Activated B cell treated with CpG ODN at 0.5 μM for 24 hours (primary cell): ENCODE measurements around the gene DBI. TPM values are rescaled to one million over a fixed set of nuclear protein-coding genes. Genes with fewer than 3 reads are reported as not detected.

Experiments
- ATAC-seq: fragments of 200-7000 bp; cut with Tn5 transposase; one replicate; pipeline ENCODE4 v1.10.0; 2021; ENCODE audit warnings: low read depth, mild to moderate bottlenecking, moderate library complexity
- CTCF ChIA-PET: fragments of 350-600 bp; sonication (Branson Sonifier 250); formaldehyde crosslinking; loops from one replicate; lab custom pipeline; 2021; ENCODE audit warnings: antibody characterized with exemption; lab: Charles Lee
- POLR2A ChIA-PET: fragments of 350-600 bp; sonication (Branson Sonifier 250); formaldehyde crosslinking; loops from one replicate; lab custom pipeline; 2021; ENCODE audit warnings: antibody characterized with exemption; lab: Charles Lee
- DNase-seq: peaks from one replicate; pipeline ENCODE4 v3.0.0; 2022
- H3K27ac Mint-ChIP-seq: one replicate; pipeline ENCODE4 v1.8.0; 2020; ENCODE audit warnings: mixed read lengths
- H3K27me3 Mint-ChIP-seq: one replicate; pipeline ENCODE4 v1.8.0; 2021; ENCODE audit warnings: mixed read lengths
- H3K36me3 Mint-ChIP-seq: one replicate; pipeline ENCODE4 v1.8.0; 2021; ENCODE audit warnings: low read depth, mixed read lengths
- H3K4me1 Mint-ChIP-seq: one replicate; pipeline ENCODE4 v1.8.0; 2021; ENCODE audit warnings: mixed read lengths
- H3K4me3 Mint-ChIP-seq: one replicate; pipeline ENCODE4 v1.8.0; 2020; ENCODE audit warnings: mild to moderate bottlenecking, mixed read lengths
- H3K9me3 Mint-ChIP-seq: one replicate; pipeline ENCODE4 v1.8.0; 2020; ENCODE audit warnings: mixed read lengths
- CTCF ChIP-seq: fragments of 200-600 bp; IDR thresholded peaks from one replicate; pipeline ENCODE4 v1.8.0; 2022; ENCODE audit warnings: antibody characterized with exemption, mild to moderate bottlenecking
- intact Hi-C: fragments of 100-400 bp; cut with micrococcal nuclease; formaldehyde crosslinking; loops from one replicate; pipeline ENCODE4 v1.15.1; 2024
- total RNA-seq: library from RNA; stranded (reverse); gene quantifications from 2 replicates; pipeline ENCODE4 v1.2.3, GENCODE V29; 2022

DBI gene
- total RNA-seq, 1 donor from 2014 or later, result 112 TPM

- H3K4me1 Mint-ChIP-seq, result peaks cover 3% of the 10 kb centered on the region
- no peak overlapping the region for H3K27ac Mint-ChIP-seq
- TF ChIP-seq CTCF, result no peak
- H3K9me3 Mint-ChIP-seq, result peaks cover 8% of the 10 kb centered on the region
- no peak overlapping the region for H3K4me3 Mint-ChIP-seq
- H3K27me3 Mint-ChIP-seq, result no peaks in the 10 kb centered on the region
- ATAC-seq (no peak), DNase-seq (no peak)
- ChIA-PET CTCF (no interaction called here), POLR2A (interaction anchor here (0.8 to 1.4 kb wide), 2 partner anchors 10 to 12 kb away, joined by 3 to 4 read pairs; partner anchors contain the start of genes C2orf76 and DBI)
- H3K36me3 Mint-ChIP-seq, result peaks cover 36% of the 10 kb centered on the region
- intact Hi-C loops, result no loop called here
Observed at GRCh38 chr2:119376810-119377209, 10.0 kb downstream of the DBI start.

- peaks cover 8% of the 10 kb centered on the region for H3K9me3 Mint-ChIP-seq
- ChIA-PET POLR2A (interaction anchor here (0.5 to 0.8 kb wide), 2 partner anchors 13 to 24 kb away, joined by 3 read pairs; no protein-coding TSS in a partner anchor), CTCF (no interaction called here)
- no peak overlapping the region for H3K4me3 Mint-ChIP-seq
- peaks cover 30% of the 10 kb centered on the region for H3K36me3 Mint-ChIP-seq
- no peak for TF ChIP-seq CTCF
- no peak for ATAC-seq
- H3K27ac Mint-ChIP-seq, result no peak overlapping the region
- no peaks in the 10 kb centered on the region for H3K4me1 Mint-ChIP-seq
- intact Hi-C loops, result no loop called here
- DNase-seq, result no peak
- H3K27me3 Mint-ChIP-seq, result no peaks in the 10 kb centered on the region
Observed at GRCh38 chr2:119377294-119377992, 10.7 kb downstream of the DBI start.

GRCh38 chr2:119377993-119378345 is 11.2 kb downstream of the DBI start:
- no peak overlapping the region for H3K27ac Mint-ChIP-seq
- peaks cover 8% of the 10 kb centered on the region for H3K9me3 Mint-ChIP-seq
- intact Hi-C loops, result no loop called here
- ChIA-PET CTCF (no interaction called here), POLR2A (interaction anchor here (0.5 kb wide), 1 partner anchor 23 kb away, joined by 3 read pairs; no protein-coding TSS in a partner anchor)
- no peak overlapping the region for H3K4me3 Mint-ChIP-seq
- H3K27me3 Mint-ChIP-seq, result no peaks in the 10 kb centered on the region
- ATAC-seq (no peak), DNase-seq (no peak)
- peaks cover 25% of the 10 kb centered on the region for H3K36me3 Mint-ChIP-seq
- TF ChIP-seq CTCF, result no peak
- H3K4me1 Mint-ChIP-seq, result no peaks in the 10 kb centered on the region

- ChIA-PET CTCF (no interaction called here), POLR2A (no interaction called here)
- no peaks in the 10 kb centered on the region for H3K4me1 Mint-ChIP-seq
- DNase-seq (no peak), ATAC-seq (no peak)
- H3K27me3 Mint-ChIP-seq, result no peaks in the 10 kb centered on the region
- H3K36me3 Mint-ChIP-seq, result peaks cover 19% of the 10 kb centered on the region
- no peak overlapping the region for H3K4me3 Mint-ChIP-seq
- no peak overlapping the region for H3K27ac Mint-ChIP-seq
- no peak for TF ChIP-seq CTCF
- H3K9me3 Mint-ChIP-seq, result peaks cover 8% of the 10 kb centered on the region
- intact Hi-C loops, result no loop called here
Observed at GRCh38 chr2:119378566-119378965, 11.8 kb downstream of the DBI start.

GRCh38 chr2:119383410-119384140 is 16.8 kb downstream of the DBI start:
- Mint-ChIP-seq H3K27ac (no peak overlapping the region), H3K9me3 (no peaks in the 10 kb centered on the region), H3K36me3 (no peaks in the 10 kb centered on the region), H3K4me1 (peaks cover 7% of the 10 kb centered on the region), H3K4me3 (no peak overlapping the region), H3K27me3 (peaks cover 5% of the 10 kb centered on the region)
- ChIA-PET CTCF (no interaction called here), POLR2A (no interaction called here)
- DNase-seq (no peak), ATAC-seq (no peak)
- intact Hi-C loops, result no loop called here
- no peak for TF ChIP-seq CTCF
